Measurements from ENCODE around the gene ITPRID1. TPM values are rescaled to one million over a fixed set of nuclear protein-coding genes. Genes with fewer than 3 reads are reported as not detected.

The ITPRID1 gene
- total RNA-seq, 4 donors from 2014 or later, result not detected

- intact Hi-C loops (cut with DNase I; ENCODE audit: low total_unique reads) (no loop called here), in situ Hi-C loops (cut with MboI; ENCODE audit: low sequenced_read_pairs in 4 of 4) (no loop called here)
- H3K4me1 ChIP-seq, result no peaks in the 10 kb centered on the region
- no peaks in the 10 kb centered on the region for H3K9me3 ChIP-seq
- H3K27me3 ChIP-seq, result no peaks in the 10 kb centered on the region
- ATAC-seq (no peak), DNase-seq (no peak)
- no peak overlapping the region for H3K4me3 ChIP-seq
- no peak overlapping the region for H3K27ac ChIP-seq
- TF ChIP-seq POLR2A (IDR thresholded peaks at IDR 0.05), result no peak
- H3K36me3 ChIP-seq, result no peaks in the 10 kb centered on the region
Measured at GRCh38 chr7:31563522-31563921, 49.6 kb downstream of the ITPRID1 start.

GRCh38 chr7:31563951-31564350, 50.1 kb downstream of the ITPRID1 start:
- no peak overlapping the region for H3K27ac ChIP-seq
- DNase-seq (no peak), ATAC-seq (no peak)
- no peaks in the 10 kb centered on the region for H3K4me1 ChIP-seq
- H3K9me3 ChIP-seq, result no peaks in the 10 kb centered on the region
- intact Hi-C loops (cut with DNase I; ENCODE audit: low total_unique reads) (no loop called here), in situ Hi-C loops (cut with MboI; ENCODE audit: low sequenced_read_pairs in 4 of 4) (no loop called here)
- H3K27me3 ChIP-seq, result no peaks in the 10 kb centered on the region
- no peak overlapping the region for H3K4me3 ChIP-seq
- no peak for TF ChIP-seq POLR2A (IDR thresholded peaks at IDR 0.05)
- TF ChIP-seq CTCF (IDR thresholded peaks at IDR 0.05 in 4 of 5, conservative IDR thresholded peaks at IDR 0.05 in 1 of 5), result no peak
- H3K36me3 ChIP-seq, result no peaks in the 10 kb centered on the region

- Histone ChIP-seq H3K27me3 (no peaks in the 10 kb centered on the region), H3K4me1 (no peaks in the 10 kb centered on the region), H3K27ac (no peak overlapping the region), H3K9me3 (no peaks in the 10 kb centered on the region), H3K36me3 (no peaks in the 10 kb centered on the region), H3K4me3 (no peak overlapping the region)
- DNase-seq (no peak), ATAC-seq (no peak)
- intact Hi-C loops (cut with DNase I; ENCODE audit: low total_unique reads) (no loop called here), in situ Hi-C loops (cut with MboI; ENCODE audit: low sequenced_read_pairs in 4 of 4) (no loop called here)
- no peak for TF ChIP-seq CTCF (IDR thresholded peaks at IDR 0.05 in 4 of 5, conservative IDR thresholded peaks at IDR 0.05 in 1 of 5)
- TF ChIP-seq POLR2A (IDR thresholded peaks at IDR 0.05), result no peak
Measured at GRCh38 chr7:31564661-31565060, 50.8 kb downstream of the ITPRID1 start.

- no peak for TF ChIP-seq CTCF (IDR thresholded peaks at IDR 0.05 in 4 of 5, conservative IDR thresholded peaks at IDR 0.05 in 1 of 5)
- no peak for TF ChIP-seq POLR2A (IDR thresholded peaks at IDR 0.05)
- Histone ChIP-seq H3K27ac (no peak overlapping the region), H3K4me3 (no peak overlapping the region), H3K27me3 (no peaks in the 10 kb centered on the region), H3K4me1 (no peaks in the 10 kb centered on the region), H3K9me3 (no peaks in the 10 kb centered on the region), H3K36me3 (no peaks in the 10 kb centered on the region)
- no peak for DNase-seq
- intact Hi-C loops (cut with DNase I; ENCODE audit: low total_unique reads), result no loop called here
- no peak for ATAC-seq
- in situ Hi-C loops (cut with MboI; ENCODE audit: low sequenced_read_pairs in 4 of 4), result no loop called here
Measured at GRCh38 chr7:31569528-31569927, 55.6 kb downstream of the ITPRID1 start.

GRCh38 chr7:31583526-31583925, 69.6 kb downstream of the ITPRID1 start:
- no peak for TF ChIP-seq CTCF (IDR thresholded peaks at IDR 0.05 in 4 of 5, conservative IDR thresholded peaks at IDR 0.05 in 1 of 5)
- no peak for TF ChIP-seq POLR2A (IDR thresholded peaks at IDR 0.05)
- Histone ChIP-seq H3K36me3 (no peaks in the 10 kb centered on the region), H3K9me3 (no peaks in the 10 kb centered on the region), H3K27ac (no peak overlapping the region), H3K27me3 (no peaks in the 10 kb centered on the region), H3K4me3 (no peak overlapping the region), H3K4me1 (no peaks in the 10 kb centered on the region)
- ATAC-seq, result no peak
- in situ Hi-C loops (cut with MboI; ENCODE audit: low sequenced_read_pairs in 4 of 4) (no loop called here), intact Hi-C loops (cut with DNase I; ENCODE audit: low total_unique reads) (no loop called here)
- DNase-seq, result no peak

All from gastrocnemius medialis (tissue), 4 donors.